HG03064 (cell line): ENCODE measurements around the gene ULBP3.

Source experiments
- ATAC-seq: cut with Tn5 transposase; IDR thresholded peaks from one replicate; pipeline ENCODE4 v1.9.1; 2021; ENCODE audit warnings: low read depth; ENCODE audit not compliant: unreplicated experiment

Gene ULBP3

DNA sequence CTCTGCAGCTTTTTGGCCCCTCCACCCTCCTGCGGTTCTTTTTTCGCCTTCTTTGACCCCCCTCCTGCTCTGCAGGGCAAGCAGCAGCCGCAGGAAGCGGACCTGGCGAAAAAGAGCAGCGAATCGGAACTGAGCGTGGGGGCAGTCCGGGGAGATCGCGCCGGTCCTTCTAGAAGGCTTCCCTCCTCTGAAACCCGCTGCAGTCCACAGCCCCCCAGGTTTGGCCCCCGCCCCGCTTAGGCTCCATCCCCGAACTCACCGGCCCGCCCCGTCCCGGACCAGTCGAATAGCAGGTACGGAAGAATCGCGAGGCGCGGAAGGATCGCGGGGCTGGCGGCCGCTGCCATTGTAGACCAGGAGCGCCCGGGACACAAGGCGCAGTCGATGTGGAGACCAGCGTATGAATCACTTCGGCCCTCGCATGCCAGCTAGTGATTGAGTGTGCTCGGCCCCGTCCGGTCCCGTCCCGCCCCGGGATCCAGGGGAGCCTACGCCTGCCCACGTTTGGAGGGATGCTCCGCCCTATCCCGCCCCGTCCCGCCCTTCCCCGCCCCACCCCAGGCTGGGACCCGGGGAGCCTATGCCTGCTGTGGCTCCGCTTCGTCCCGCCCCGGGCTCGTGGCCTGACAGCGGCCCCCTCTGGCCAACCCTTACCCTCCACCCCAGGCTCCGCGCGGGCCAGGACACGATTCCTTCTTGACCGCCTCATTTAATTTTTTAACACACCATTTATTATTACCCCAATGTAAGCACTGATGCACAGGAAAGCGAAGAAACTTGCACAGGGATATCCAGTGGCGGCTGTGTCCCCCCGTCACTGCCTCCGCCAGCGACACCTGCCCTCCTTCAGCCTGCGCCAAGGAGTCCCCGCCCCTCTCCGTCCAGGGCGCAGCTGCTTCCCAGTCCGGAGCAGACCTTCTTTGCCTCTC lies at the start of gene ULBP3:
ULBP3 (minus strand) TSS at position 402 of the 929 bp plus-strand sequence; CDS start at position 347, 55 bp downstream.
- ATAC-seq, result peak; percentile 65

DNA sequence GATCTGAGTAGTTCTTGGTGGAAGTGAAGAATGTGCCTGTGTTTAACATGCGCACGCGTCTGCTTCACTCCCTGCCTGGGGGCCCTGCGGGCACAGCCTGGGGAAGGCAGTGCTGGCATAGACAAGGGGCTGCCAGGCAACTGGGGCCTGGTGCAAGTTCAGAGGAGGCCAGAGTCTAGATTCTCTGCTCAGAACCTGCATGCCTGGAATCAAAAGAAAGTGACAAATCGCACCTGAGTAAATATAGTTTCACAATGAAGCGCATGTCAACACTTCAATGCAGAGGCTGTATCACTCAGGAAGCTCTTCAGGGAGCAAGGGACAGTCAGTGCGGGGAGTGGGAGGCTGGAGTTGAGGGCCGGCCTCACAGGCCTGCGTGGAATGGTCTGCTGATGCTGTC lies 49.7 kb upstream of the ULBP3 start:
- ATAC-seq, result no peak

DNA sequence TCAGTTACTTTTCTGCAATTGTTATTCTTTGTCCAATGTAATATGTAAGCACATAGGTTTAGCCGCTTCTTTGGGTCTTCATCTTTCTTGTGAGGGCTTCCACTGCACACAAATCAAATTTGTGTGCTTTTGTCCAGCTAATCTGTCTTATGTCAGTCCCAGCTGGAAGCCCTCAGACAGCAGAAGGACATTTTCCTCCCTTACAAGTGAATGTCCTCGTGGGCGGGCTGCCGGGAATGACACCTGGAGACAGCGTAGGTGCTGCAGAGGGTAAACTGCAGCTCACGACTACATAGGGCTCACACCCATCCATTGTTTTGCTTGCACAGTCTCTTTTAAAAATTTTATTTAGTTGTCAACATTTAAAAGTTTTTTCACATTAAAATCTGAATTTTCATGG lies 49.3 kb upstream of the ULBP3 start:
- ATAC-seq, result no peak

DNA sequence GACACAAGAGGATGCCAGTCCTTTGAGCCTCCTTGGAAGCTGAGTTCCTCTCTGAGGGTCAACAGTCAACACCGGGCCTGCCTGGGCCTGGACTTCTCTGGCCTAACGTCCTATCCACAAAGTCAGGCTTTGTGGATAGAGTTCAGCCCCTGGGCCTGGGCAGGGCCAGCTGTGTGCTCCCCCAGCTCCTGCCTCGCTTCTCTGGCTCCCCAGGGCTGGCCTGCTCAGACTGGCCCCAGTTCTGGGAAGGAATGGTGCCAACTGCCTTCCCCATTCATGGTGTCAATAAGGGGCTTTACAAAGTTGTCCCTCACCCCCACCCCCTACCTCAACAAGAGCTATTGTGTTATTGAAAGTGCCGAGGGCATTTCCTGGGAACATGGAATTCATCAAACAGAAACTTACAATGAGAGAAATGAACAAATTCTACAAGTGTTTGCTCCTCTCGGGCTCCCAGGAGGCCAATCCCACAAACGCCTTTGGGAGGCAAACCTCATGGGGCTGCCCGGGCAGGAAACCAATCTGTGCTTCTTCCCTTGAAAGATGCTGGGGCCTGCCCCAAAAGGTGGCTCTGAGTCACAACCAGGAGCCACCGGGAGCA lies 47.4 kb upstream of the ULBP3 start:
- no peak for ATAC-seq

DNA sequence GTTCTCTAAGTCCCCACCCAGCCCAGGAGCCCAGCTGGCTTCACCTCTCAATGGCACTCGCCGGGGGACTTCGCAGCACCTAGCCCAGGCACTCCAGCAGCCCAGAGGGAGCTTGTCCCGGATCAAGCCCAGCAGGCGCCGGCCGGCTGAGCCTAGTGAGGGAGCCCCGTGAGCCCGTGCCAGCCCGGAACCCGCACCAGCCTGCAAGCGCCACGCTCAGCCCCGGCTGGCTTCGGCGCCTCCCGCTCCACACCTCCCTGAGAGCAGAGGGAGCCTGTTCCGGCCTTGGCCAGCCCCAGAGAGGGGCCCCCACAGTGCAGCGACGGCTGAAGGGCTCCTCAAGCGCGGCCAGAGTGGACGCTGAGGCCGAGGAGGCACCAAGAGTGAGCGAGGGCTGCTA lies 46.8 kb upstream of the ULBP3 start:
- ATAC-seq, result no peak

DNA sequence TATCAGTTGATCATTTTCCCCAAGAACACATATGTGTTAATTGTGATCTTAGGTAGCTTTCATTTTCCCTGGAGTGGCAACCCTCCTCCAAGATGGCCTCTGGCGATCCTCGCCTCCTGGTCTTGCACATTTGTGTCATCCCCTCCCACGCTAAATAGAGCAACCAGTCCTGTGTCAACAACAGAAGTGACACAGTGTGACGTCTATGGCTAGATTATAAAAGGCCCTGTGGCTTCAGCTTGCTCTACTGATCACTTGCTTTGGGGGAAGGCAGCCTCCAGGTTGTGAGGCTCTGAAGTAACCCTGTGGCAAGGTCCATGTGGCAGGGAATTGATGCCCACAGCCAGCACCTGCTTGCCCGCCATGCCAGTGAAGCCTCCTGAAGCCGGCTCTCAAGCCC lies 43.3 kb upstream of the ULBP3 start:
- ATAC-seq, result no peak

DNA sequence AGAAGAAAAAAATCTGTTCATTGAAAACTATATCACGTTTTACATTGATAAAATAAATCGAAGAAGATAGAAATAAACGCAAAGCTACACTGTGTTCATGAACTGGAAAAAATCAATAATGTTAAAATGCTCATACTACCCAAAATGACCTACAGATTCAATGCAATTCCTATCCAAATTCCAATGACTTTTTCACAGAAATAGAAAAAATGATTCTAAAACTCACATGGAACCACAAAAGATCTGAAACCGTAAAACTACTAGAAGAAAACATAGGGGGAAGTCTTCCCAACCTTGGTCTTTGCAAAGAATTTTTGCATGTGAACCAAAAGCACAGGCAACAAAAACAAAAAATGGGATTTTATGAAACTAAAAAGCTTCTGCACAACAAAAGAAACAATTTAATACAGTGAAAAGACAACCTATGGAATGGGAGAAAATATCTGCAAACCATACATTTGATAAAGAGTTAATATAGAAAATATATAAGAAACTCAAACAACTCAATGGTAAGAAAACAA lies 33.9 kb upstream of the ULBP3 start:
- ATAC-seq, result no peak

DNA sequence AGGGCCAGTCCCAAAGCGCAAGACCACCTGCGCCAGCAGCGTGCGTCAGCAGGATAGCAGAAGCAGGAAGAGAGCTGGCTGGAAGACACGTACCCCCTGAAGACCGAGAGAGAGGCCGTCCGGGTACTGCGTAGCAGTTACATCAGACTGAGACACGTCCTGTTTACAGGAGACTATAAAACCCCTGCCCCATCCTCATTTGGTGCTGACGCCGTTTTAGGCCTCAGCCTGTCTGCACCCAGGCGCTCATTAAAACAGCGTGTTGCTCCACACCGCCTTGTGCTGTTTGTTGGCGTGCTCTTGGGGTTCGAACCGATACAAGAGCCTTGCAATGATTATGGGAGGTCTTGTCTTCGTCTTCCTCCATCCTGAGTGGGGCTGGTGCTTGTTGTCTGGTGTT lies 31.8 kb upstream of the ULBP3 start:
- no peak for ATAC-seq

DNA sequence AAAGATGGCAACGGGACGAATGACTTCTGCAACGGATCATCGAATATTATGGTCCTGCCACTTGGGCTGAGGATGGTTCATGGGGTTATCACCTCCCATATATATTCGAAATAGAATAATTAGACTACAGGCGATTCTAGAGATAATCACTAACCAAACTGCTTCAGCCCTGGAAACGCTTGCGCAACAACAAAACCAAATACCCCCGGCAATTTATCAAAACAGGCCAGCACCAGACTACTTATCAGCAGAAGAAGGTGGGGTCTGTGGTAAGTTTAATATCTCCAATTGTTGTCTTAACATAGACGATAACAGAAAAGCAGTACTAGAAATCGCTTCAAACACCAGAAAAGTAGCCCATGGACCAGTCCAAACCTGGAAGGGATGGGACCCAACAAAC lies 31.0 kb upstream of the ULBP3 start:
- ATAC-seq, result no peak

DNA sequence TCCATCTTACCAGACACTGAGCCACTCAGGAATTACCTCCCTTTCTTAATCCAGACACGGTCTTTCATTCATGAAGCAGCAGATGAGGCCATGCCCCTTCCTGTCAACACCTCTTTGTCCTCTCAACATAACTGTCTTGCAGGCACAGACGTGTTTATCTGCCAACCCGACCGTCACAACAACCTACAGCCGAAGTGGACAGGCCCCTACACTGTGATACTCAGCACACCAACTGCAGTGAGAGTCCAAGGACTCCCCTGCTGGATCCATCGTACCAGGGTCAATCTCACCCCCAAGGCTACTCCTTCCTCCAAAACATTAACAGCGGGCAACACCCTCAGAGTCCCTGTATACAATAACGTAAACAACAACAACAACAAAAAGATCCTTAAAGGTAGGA lies 30.6 kb upstream of the ULBP3 start:
- ATAC-seq, result no peak

DNA sequence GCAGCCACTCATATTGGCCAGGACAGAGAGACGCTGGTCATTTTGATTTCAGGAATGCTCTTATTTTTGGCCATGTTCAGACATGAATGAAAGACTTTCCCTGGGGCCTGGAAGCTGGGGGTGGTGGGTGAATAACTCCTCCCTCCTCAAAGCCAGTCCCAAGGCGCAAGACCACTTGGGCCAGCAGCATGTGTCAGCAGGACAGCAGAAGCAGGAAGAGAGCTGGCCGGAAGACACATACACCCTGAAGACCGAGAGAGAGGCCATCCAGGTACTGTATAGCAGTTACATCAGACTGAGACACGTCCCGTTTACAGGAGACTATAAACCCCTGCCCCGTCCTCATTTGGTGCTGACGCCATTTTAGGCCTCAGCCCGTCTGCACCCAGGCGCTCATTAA lies 29.2 kb upstream of the ULBP3 start:
- ATAC-seq, result no peak

DNA sequence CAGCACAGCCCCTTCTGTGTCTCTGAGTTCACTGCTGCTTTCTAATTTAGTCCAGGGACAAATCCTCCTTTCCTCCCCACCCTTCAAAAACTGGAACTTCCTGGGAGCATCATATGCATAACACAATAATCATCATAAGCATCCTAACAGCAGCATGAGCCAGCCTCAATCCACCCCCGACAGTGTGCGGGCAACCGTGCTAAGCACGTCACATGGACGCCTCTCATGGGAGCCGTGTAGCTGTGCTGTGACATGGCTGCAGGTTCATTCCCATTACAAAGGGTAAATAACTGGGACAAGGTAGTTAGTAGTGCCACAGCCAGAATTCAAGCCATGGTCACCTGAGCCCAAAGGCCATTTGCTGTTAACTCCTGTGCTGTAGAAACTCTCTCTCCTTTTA lies 24.5 kb upstream of the ULBP3 start:
- no peak for ATAC-seq

DNA sequence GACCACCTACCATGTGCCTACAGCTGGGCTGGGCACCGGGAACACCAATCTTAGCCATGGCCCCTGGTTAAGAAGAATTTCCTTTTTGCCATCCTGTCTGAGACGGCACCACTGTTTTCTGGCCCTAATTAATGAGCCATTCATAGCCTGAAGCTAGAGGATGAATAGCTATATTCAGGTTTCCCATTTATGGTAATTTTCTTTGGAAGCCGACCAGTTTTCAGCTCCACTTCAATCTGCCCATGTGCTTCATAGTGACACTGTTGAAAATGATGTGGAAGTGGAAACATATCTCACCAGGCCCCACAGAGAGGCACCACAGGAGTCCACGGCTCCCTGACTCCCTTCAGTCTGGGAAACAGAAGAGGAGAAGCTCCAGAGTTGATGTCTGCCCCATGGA lies 22.6 kb upstream of the ULBP3 start:
- ATAC-seq, result no peak

DNA sequence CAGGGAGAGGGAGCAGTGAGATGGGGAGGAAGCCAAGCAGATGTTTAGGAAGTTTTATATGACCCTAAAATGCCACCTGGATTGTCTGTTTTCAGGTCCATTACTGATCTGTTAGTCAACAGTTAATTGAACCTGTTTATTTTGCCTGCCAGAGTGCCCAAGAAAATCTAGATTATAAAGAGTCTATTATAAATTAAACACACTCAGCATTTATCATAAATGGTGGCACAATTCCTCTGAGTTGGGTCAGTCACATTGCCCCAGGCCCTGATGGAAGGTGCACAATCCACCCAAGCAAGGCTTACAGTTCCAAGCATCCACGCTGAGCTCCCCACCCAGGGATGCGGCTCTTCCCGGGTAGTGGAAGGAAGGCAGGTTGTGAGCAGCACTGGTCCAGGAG lies 21.4 kb upstream of the ULBP3 start:
- ATAC-seq, result no peak

DNA sequence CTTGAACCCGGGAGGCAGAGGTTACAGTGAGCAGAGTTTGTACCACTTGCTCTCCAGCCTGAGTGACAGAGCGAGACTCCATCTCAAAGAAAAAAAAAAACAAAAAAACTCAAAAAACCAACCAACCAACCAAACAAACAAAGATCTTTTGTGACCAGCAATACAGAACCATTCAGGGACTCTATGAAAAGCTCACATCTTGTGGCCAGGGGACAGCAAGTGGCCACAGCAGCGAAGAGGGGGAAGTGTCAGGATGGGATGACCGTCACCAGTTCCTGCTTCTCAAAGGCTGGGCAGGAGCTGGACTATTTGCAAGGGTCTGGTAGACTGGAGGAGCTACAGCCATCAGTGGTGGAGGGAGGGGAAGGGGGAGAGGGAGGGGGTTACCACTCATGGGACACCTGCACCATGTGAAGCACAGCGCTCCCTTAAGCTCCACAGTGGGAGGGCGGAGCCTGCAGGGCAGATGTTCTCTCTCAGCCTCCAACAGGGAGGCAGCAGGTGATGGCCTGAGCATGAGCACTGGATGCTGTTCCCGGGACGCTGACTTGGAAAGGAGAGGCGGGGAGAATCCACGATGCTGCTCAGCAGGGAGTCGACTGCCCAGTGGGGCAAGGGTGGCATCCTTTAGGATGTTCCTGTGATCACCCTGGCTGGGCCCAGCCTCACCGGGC lies 19.7 kb upstream of the ULBP3 start:
- no peak for ATAC-seq

DNA sequence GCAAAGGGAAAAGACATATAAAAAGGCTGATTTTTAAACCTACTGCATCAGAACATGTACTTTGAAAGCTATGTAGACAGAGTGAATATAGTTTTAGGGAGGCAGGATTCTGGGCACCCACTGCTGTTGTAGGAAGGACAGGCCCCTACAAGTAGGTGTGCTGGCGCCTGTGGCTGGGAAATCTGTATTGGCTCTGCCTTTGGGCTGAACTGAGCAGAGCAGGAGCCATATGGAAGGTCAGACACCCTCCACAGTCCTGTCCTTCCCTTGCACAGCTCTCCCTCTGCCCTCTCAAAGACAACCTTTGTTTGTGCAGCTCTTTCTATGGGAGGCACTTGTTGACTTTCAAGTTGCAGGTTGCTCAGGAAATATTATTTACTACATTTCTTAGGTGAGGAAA lies 18.4 kb upstream of the ULBP3 start:
- no peak for ATAC-seq

DNA sequence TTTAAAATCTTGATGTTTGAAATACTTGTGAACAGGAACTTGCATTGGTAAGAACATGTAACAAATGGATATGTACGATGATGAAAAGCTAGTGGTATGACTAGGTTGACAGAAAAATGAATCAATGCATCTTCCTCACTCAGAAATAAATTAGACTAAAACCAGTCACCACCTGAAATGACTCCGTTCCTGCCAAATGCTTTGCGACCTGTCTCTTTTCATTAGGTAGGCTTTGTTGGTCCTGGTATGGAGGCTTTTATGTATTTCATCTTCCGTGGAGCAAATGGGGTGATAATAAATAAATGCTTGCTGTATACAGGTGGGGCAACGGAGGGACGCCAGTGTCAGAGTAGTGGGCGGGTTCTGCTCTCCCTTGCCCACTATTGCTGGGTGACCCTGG lies 17.1 kb upstream of the ULBP3 start:
- ATAC-seq, result no peak

DNA sequence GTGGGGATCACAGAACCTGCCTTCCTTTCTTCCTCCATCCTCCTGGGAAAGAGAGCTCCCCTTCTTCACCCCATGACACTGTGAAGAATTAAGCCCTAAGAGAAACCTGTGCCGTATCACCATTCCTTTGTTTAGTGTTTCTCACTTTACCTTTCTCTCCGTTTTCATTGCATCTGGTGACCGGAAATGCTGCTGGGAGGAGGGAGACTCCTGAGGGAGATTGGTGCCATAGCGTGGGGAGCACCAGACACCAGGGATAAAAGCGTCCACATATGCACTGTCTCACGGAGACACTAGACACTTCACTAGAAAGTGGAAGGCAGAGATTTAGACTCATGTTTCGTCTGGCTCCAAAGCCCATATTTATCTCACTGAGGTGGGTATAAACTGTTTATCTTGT lies 15.5 kb upstream of the ULBP3 start:
- ATAC-seq, result no peak

DNA sequence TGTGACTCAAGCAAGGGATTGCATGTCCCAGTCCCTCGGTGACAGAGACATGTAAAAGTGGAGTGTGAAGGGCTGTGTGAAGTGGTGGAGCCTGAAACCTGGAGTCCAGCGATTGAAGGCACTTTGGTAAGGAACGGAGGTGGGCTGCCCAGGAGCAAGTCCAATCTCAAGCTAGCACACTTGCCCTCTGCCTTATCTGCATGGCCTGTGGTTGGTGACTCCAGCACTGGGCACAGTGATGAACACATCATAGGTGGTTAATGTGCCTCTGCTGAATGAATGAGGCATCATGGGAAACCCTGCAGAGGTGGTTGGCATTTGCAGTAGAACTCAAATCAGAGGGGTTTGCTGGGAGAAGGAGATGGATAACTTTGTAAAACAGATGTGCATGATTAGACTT lies 14.9 kb upstream of the ULBP3 start:
- no peak for ATAC-seq

DNA sequence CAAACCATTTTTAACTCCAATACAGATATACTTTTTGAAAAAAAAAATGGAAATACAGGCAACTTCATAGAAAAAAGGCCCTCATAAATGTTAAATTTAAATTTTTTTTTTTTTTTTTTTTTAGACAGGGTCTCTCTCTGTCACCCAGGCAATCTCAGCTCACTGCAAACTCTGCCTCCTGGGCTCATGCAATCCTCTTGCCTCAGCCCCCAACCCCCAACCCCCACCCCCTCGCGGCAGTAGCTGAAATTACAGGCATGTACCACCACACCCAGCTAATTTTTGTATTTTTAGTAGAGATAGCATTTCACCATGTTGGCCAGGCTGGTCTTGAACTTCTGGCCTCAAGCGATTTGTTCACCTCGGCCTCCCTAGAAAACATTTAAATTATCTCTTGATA lies 12.8 kb upstream of the ULBP3 start:
- ATAC-seq, result no peak

DNA sequence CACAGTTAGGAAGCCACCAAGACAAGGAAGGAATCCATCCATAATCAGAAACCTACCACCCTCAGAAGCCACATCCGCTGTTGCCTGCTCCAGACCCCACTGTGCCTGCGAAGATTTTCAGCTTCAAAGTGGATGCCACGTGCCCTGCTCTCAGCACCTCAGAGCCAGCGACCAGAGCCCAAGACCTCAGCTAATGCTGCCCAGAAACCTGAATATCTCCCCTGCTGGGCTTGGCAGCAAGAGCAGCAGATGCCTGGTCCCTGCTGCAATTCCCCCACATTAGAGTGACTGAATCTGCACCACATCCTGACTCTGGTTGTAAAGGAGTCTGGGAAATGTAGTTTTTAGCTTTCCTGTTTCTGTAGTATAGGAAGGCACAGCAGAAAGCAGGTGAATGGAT lies 10.7 kb upstream of the ULBP3 start:
- no peak for ATAC-seq
